Activated naive CD4-positive, alpha-beta T cell treated with anti-CD3 and anti-CD28 coated beads for 36 hours (primary cell): ENCODE results near the gene FAM168A. TPM values are rescaled to one million over a fixed set of nuclear protein-coding genes. Genes with fewer than 3 reads are reported as not detected.
A peak's percentile ranks its signal among the peaks of the same experiment; 100 is the strongest.

Source experiments
- CTCF ChIA-PET: fragments of 350-600 bp; sonication (Branson Sonifier 250); formaldehyde crosslinking; loops from one replicate; lab custom pipeline; 2021; ENCODE audit warnings: antibody characterized with exemption; lab: Charles Lee
- DNase-seq: peaks from one replicate; pipeline ENCODE4 v3.0.0-alpha.2; 2020
- H3K27ac Mint-ChIP-seq: one replicate; pipeline ENCODE4 v1.8.0; 2021; ENCODE audit warnings: mild to moderate bottlenecking, mixed read lengths
- H3K27me3 Mint-ChIP-seq: one replicate; pipeline ENCODE4 v1.8.0; 2021; ENCODE audit warnings: low read depth, mixed read lengths
- H3K36me3 Mint-ChIP-seq: one replicate; pipeline ENCODE4 v1.8.0; 2021; ENCODE audit warnings: low read depth, mixed read lengths
- H3K4me1 Mint-ChIP-seq: one replicate; pipeline ENCODE4 v1.8.0; 2021; ENCODE audit warnings: low read depth, mixed read lengths
- H3K4me3 Mint-ChIP-seq: one replicate; pipeline ENCODE4 v1.8.0; 2021; ENCODE audit warnings: mild to moderate bottlenecking, moderate library complexity, mixed read lengths
- H3K9me3 Mint-ChIP-seq: one replicate; pipeline ENCODE4 v1.8.0; 2021; ENCODE audit warnings: mixed read lengths
- intact Hi-C: fragments of 100-400 bp; cut with micrococcal nuclease; formaldehyde crosslinking; loops from one replicate; pipeline ENCODE4 v1.15.1; 2023
- total RNA-seq, 2 experiments: library from RNA; stranded (reverse); gene quantifications; one replicate each; pipeline ENCODE4 v1.2.3, GENCODE V29; 2021

FAM168A gene
- total RNA-seq, 2 experiments from 2014 or later = 11.9 to 13.0 TPM

GRCh38 chr11:73395297-73396208 lies 202.4 kb downstream of the FAM168A start:
- no peaks in the 10 kb centered on the region for H3K4me1 Mint-ChIP-seq
- H3K9me3 Mint-ChIP-seq = no peaks in the 10 kb centered on the region
- CTCF ChIA-PET = interaction anchor here (0.6 to 7.2 kb wide), 5 partner anchors 13 to 265 kb away, joined by 3 to 44 read pairs (median 3); partner anchors contain the start of gene FCHSD2
- no peak overlapping the region for H3K27ac Mint-ChIP-seq
- H3K36me3 Mint-ChIP-seq = peaks cover 4% of the 10 kb centered on the region
- intact Hi-C loops = no loop called here
- H3K4me3 Mint-ChIP-seq = no peak overlapping the region
- no peaks in the 10 kb centered on the region for H3K27me3 Mint-ChIP-seq
- no peak for DNase-seq

- no peak for DNase-seq
- peaks cover 4% of the 10 kb centered on the region for H3K36me3 Mint-ChIP-seq
- H3K4me1 Mint-ChIP-seq = no peaks in the 10 kb centered on the region
- intact Hi-C loops = no loop called here
- no peaks in the 10 kb centered on the region for H3K27me3 Mint-ChIP-seq
- no peak overlapping the region for H3K27ac Mint-ChIP-seq
- CTCF ChIA-PET = interaction anchor here (0.7 to 2.7 kb wide), 5 partner anchors 9 to 46 kb away, joined by 3 to 40 read pairs (median 6); no protein-coding TSS in a partner anchor
- H3K4me3 Mint-ChIP-seq = no peak overlapping the region
- H3K9me3 Mint-ChIP-seq = no peaks in the 10 kb centered on the region
Measured at GRCh38 chr11:73394416-73395296, 203.3 kb downstream of the FAM168A start.

GRCh38 chr11:73393479-73394415 lies 204.2 kb downstream of the FAM168A start:
- DNase-seq = peak; percentile 82
- H3K9me3 Mint-ChIP-seq = no peaks in the 10 kb centered on the region
- no peak overlapping the region for H3K27ac Mint-ChIP-seq
- no peaks in the 10 kb centered on the region for H3K4me1 Mint-ChIP-seq
- intact Hi-C loops = loop anchor here (1.0 to 2.0 kb wide), 3 partner anchors 17 to 87 kb away; partner anchors contain the start of gene RELT
- CTCF ChIA-PET = interaction anchor here (0.6 to 2.7 kb wide), 15 partner anchors 9 to 186 kb away, joined by 3 to 40 read pairs (median 4); partner anchors contain the start of gene RELT
- peaks cover 4% of the 10 kb centered on the region for H3K36me3 Mint-ChIP-seq
- H3K4me3 Mint-ChIP-seq = no peak overlapping the region
- H3K27me3 Mint-ChIP-seq = no peaks in the 10 kb centered on the region

GRCh38 chr11:73393011-73393380 lies 204.9 kb downstream of the FAM168A start:
- Mint-ChIP-seq H3K27me3 (no peaks in the 10 kb centered on the region), H3K36me3 (peaks cover 4% of the 10 kb centered on the region), H3K9me3 (no peaks in the 10 kb centered on the region)

GRCh38 chr11:73392108-73393010 lies 205.6 kb downstream of the FAM168A start:
- H3K4me1 Mint-ChIP-seq = peaks cover 8% of the 10 kb centered on the region
- CTCF ChIA-PET = interaction anchor here (0.6 to 2.7 kb wide), 11 partner anchors 8 to 185 kb away, joined by 3 to 40 read pairs (median 4); partner anchors contain the start of gene RELT
- intact Hi-C loops = loop anchor here (1.0 to 2.0 kb wide), 3 partner anchors 16 to 86 kb away; partner anchors contain the start of gene RELT
- H3K4me3 Mint-ChIP-seq = no peak overlapping the region
- DNase-seq = no peak
- H3K27me3 Mint-ChIP-seq = no peaks in the 10 kb centered on the region
- H3K27ac Mint-ChIP-seq = no peak overlapping the region
- no peaks in the 10 kb centered on the region for H3K9me3 Mint-ChIP-seq
- peaks cover 4% of the 10 kb centered on the region for H3K36me3 Mint-ChIP-seq

More at GRCh38 chr11:73393011-73393380, 204.9 kb downstream of the FAM168A start:
- H3K4me1 Mint-ChIP-seq = peaks cover 4% of the 10 kb centered on the region
- H3K27ac Mint-ChIP-seq = no peak overlapping the region
- CTCF ChIA-PET = interaction anchor here (0.6 to 2.7 kb wide), 13 partner anchors 8 to 185 kb away, joined by 3 to 40 read pairs (median 4); partner anchors contain the start of gene RELT
- DNase-seq = no peak
- no peak overlapping the region for H3K4me3 Mint-ChIP-seq
- intact Hi-C loops = loop anchor here (1.0 to 2.0 kb wide), 3 partner anchors 17 to 86 kb away; partner anchors contain the start of gene RELT

- Mint-ChIP-seq H3K4me1 (peaks cover 13% of the 10 kb centered on the region), H3K36me3 (peaks cover 4% of the 10 kb centered on the region), H3K9me3 (no peaks in the 10 kb centered on the region), H3K27ac (no peak overlapping the region), H3K4me3 (no peak overlapping the region), H3K27me3 (no peaks in the 10 kb centered on the region)
- intact Hi-C loops = loop anchor here (2.0 kb wide), 1 partner anchor 85 kb away; no protein-coding TSS in a partner anchor
- CTCF ChIA-PET = no interaction called here
- no peak for DNase-seq
Measured at GRCh38 chr11:73391665-73392064, 206.2 kb downstream of the FAM168A start.

GRCh38 chr11:73390601-73391565 lies 207.0 kb downstream of the FAM168A start:
- no peak overlapping the region for H3K27ac Mint-ChIP-seq
- H3K27me3 Mint-ChIP-seq = no peaks in the 10 kb centered on the region
- CTCF ChIA-PET = no interaction called here
- H3K4me3 Mint-ChIP-seq = no peak overlapping the region
- intact Hi-C loops = no loop called here
- no peaks in the 10 kb centered on the region for H3K9me3 Mint-ChIP-seq
- peaks cover 4% of the 10 kb centered on the region for H3K36me3 Mint-ChIP-seq
- peaks cover 19% of the 10 kb centered on the region for H3K4me1 Mint-ChIP-seq
- no peak for DNase-seq

GRCh38 chr11:73389916-73390315 lies 208.0 kb downstream of the FAM168A start:
- Mint-ChIP-seq H3K4me1 (peaks cover 28% of the 10 kb centered on the region), H3K4me3 (no peak overlapping the region), H3K36me3 (peaks cover 4% of the 10 kb centered on the region), H3K27ac (no peak overlapping the region), H3K27me3 (no peaks in the 10 kb centered on the region), H3K9me3 (no peaks in the 10 kb centered on the region)
- intact Hi-C loops = no loop called here
- CTCF ChIA-PET = interaction anchor here (2.4 kb wide), 1 partner anchor 39 kb away, joined by 9 read pairs; no protein-coding TSS in a partner anchor
- no peak for DNase-seq

- peaks cover 4% of the 10 kb centered on the region for H3K36me3 Mint-ChIP-seq
- DNase-seq = no peak
- CTCF ChIA-PET = interaction anchor here (2.4 kb wide), 1 partner anchor 38 kb away, joined by 9 read pairs; no protein-coding TSS in a partner anchor
- no peak overlapping the region for H3K4me3 Mint-ChIP-seq
- intact Hi-C loops = no loop called here
- H3K27ac Mint-ChIP-seq = no peak overlapping the region
- H3K27me3 Mint-ChIP-seq = no peaks in the 10 kb centered on the region
- no peaks in the 10 kb centered on the region for H3K9me3 Mint-ChIP-seq
- H3K4me1 Mint-ChIP-seq = peaks cover 36% of the 10 kb centered on the region
Measured at GRCh38 chr11:73389134-73389525, 208.8 kb downstream of the FAM168A start.
